NCI-H2081 (cell line): ENCODE data around the gene MPHOSPH9.
A peak's percentile ranks its signal among the peaks of the same experiment; 100 is the strongest.
"Not testable (repeated sequence)": the region's sequence is repeated elsewhere in the genome, so short reads cannot be mapped to it uniquely, and the experiment has no call there.

Experiments used
- DNase-seq, 2 experiments: peaks; one replicate each; lab custom pipeline; 2025; lab: John Stamatoyannopoulos, UW

Gene MPHOSPH9

DNA sequence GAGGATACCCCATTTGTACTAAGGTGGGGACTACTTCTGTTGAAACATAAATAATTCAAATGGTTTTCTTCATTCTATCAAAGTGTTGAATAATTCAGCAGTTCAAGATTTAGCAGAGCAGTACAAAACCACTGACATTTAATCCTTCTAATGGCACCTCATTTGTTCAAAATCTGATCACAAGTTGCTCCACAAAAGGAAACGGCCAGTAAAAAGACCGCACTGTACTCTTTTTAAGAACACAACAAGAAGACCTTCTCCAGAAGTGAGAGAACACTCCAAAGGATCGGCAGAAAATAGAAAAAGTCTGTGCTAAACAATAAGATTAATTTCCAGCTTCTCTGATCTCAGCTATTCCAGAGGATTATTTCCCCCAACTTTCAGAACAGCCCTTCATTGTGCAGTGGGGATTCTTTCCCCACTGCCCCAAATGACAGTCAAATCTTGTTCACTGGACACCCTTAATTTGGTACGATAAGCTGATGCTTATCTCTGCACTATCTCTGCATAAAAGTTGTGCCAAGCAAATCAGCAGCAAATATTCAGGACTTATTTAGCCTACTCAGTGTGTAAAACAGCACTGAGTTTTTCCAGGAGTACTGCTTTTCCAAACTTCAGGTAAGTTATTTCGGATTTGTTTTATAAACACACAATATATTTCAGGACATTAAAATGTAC lies 5.2 kb downstream of the MPHOSPH9 start:
- no peak for DNase-seq

- no peak for DNase-seq
These were observed 7.5 kb downstream of the MPHOSPH9 start for GRCh38 chr12:123225443-123225842.

GRCh38 chr12:123223241-123223668 lies 9.7 kb downstream of the MPHOSPH9 start:
- no peak for DNase-seq

DNA sequence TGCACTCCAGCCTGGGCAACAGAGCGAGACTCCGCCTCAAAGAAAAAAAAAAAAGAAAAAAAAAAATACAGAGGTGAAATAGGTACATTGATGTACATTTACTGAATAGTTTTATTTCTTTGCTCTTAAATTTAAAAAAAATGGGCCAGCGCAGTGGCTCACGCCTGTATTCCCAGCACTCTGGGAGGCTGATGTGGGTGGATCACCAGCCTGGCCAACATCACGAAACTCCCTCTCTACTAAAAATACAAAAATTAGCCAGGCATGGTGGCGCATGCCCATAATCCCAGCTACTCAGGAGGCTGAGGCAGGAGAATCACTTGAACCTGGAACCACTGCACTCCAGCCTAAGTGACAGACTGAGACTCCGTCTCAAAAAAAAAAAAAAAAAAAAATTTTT lies 25.1 kb downstream of the MPHOSPH9 start:
- not testable (repeated sequence) for DNase-seq

- not testable (repeated sequence) for DNase-seq
These were observed 26.1 kb downstream of the MPHOSPH9 start for GRCh38 chr12:123206794-123207193.

DNA sequence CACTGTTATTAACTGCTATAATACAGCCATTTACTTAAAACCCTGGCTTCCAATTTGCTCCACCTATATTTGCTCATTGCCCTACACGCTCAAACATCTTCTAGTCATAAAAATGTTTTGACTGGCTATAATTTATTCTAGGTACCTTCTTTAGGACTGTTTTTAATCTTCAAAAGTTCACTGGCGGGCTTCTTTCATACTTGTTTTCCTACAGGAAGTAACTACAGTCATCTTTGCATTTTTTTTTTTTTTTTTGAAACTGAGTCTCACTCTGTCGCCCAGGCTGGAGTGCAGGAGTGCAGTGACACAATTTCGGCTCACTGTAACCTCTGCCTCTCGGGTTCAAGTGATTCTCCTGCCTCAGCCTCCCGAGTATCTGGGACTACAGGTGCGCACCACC lies 32.5 kb downstream of the MPHOSPH9 start:
- DNase-seq, result no peak

DNA sequence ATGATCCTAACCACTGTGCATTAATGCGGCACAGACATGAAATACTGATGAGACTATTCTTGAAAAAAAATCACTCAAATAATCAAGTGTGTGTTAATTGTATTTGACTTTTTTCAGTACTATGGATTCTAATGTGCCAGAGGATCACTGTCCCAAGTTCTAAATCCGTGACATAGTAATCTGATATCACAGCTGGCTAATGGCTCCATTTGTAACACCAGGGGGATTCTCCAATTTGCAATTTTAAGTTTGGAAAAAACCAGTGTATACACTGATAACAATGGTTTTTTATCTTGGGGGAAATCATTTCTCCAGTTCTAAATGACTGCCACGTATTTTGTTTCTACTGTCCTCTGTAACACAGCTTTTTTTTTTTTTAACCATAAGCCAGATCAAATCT lies 33.0 kb downstream of the MPHOSPH9 start:
- DNase-seq, result peak in 1 of 2 experiments; percentile 11

DNA sequence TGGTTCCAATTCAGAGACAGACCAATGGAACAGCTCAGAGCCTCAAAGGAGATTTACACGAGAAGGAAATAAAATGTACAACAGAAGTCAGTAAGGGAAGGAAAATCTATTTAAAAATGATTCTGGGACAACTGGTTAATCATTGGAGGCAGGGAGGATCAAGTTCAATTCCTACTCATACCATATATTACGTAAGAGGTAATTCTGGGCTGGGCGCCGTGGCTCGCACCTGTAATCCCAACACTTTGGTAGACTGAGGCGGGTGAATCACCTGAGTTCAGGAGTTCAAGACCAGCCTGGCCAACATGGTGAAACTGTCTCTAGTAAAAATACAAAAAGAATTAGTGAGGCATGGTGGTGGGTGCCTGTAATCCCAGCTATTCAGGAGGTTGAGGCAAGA lies 45.3 kb downstream of the MPHOSPH9 start:
- DNase-seq, result no peak

- DNase-seq, result no peak
These were observed 52.8 kb downstream of the MPHOSPH9 start for GRCh38 chr12:123180171-123180570.

GRCh38 chr12:123171967-123172366 lies 61.0 kb downstream of the MPHOSPH9 start:
- DNase-seq, result no peak

DNA sequence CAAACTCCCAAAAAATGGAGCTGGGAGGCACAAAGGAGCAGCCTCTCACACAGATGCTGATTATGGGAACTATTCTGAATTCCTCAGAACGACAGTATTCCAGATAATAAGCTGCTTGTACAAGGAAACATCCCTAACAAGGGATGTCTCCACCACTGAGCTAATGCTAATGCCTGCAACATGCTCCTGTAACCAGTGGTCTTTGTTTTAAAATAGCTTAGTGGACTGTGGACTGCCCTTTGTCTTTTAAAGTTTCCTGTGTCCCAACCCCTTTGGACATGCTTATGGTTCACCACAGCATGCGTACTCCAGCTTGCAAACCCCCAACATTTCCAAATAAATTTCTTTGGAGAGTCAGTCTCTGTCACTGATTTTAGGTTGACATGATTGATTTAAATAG lies 65.6 kb downstream of the MPHOSPH9 start:
- DNase-seq, result no peak

- DNase-seq, result no peak
These were observed 67.4 kb downstream of the MPHOSPH9 start for GRCh38 chr12:123165537-123165936.

DNA sequence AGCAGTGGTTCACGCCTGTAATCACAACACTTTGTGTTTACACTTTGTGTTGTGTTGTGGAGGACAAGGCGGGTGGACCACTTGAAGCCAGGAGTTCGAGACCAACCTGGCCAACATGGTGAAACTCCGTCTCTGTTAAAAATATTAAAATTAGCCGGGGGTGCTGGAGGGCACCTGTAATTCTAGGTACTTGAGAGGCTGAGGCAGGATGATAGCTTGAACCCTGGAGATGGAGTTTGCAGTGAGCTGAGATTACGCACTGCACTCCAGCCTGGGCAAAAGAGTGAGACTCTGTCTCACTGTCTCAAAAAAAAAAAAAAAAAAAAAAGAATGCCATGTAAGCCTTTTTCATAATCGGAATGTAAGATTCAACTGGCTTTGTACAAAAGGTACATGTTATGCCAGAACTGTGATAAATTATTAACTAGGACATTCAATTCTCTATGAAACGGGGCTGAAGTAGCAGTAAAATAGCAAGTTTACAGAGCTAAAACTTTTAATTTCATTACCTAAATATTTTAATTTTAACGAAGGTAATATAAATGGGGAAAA lies 68.2 kb downstream of the MPHOSPH9 start:
- DNase-seq, result no peak

- DNase-seq, result no peak
These were observed 68.7 kb downstream of the MPHOSPH9 start for GRCh38 chr12:123164222-123164621.

DNA sequence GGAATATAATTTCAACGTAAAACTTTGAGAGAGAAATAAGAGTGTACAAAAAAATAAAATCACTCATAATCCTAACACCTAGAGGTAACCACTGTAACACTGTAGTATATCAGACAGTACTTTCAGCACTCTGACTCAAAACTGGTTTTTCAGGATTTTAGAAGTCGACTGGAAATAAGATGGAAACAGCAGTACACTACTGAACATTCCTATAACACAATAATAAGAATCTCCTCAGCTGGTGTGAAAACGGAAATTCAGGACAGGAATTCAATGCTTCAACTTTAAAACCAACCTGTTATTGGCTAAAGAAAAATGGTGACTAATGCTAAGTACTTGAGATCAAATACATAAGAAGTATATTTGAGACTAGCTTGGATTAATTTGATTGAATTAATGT lies 69.7 kb downstream of the MPHOSPH9 start:
- DNase-seq, result no peak

DNA sequence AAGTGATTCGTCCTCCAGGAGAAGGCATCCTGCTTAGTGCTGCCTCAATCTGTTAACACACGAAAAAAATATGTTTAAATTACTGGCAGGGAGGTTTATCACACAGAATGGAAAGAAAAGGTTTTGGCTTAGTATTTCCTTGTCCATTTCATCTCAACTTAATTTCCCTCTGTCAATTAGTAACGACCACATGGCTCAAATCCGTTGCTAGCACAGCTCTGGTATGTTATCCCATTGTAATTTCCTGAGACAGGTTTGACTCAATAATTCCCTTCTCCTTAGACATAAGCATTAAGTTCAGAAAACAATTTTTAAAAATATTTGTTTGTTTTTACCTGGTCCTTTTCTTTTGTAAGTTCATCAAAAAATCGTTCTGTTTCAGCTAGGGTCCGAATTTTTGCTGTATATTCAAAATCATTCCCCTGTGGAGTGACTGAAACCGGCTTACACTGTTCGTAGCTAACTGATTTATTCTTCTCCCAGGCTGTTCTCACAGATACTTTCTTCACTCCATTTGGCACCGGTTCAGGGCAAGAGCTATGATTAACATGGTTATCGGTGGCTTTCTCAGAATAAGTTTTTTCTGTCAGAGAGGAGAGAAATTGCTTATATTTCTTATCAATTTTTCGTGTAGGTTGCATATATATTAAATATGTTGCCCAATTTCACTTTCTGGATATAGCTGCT lies 72.0 kb downstream of the MPHOSPH9 start:
- DNase-seq, result no peak

DNA sequence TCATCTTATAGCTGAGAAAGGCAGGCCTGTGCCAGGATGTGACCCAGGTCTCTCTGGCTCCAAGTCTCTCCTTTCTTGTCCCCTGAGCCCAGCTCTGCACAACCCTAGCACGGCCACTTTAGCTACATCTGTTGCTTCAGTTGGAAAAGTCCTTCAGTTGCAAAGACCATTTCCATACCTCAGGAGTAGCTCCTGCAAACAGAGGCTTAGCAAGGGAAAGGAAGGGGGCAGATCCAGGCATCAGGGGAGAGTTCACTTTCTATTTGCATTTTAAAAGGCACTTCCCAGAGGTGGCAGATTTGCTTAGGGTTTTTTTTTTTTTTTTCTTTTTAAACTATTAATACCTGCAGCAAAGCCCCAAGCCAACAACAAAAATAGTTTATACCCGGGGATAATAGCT lies 79.0 kb downstream of the MPHOSPH9 start:
- DNase-seq, result no peak

GRCh38 chr12:123152833-123153232 lies 80.1 kb downstream of the MPHOSPH9 start:
- DNase-seq, result no peak

DNA sequence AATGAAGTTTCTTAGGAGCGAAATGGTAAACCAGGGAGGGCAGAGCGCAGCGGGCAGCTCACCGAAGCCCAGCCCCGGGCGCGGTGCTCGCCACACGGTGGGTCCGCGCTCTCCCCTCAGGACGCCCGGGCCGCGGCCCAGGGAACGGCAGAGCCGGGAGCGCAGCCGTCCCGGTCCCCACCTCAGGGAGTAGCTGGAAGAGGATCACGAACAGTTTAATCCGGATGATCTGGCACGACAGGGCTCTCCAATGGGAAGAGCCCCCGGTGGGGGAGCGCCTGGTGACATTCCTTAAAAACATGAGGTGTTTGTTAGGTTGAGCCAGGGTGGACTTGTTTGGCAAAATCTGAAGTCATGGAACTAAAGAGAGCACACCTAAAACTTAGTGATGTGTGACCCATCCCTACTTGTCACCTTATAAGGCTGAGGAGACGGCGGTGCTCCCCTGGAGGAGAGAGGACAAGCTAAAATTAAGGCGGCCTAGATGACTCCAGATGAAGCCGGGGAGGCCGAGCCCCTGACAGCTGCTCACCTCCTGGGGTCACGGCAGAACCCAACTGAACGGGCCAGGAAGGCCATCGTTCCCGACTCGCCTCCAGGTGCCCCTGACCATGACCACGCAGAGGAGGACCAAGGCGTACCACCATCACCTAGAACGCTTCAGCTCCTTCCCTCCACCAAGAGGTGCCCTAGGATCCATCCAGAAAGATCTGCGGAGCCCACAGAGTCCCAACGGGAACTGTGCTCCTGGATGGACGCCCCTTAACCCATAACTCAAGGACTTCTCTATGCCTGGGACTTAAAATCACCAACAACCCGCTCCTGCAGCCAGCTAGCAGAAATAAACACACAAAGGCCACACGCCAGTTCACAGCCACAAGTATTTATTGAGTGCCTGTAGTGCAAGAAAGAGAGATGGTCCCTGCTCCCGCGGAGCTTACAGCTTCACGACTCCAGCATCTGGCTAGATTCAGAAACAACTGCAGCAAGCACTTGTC lies 81.2 kb downstream of the MPHOSPH9 start:
- no peak for DNase-seq

DNA sequence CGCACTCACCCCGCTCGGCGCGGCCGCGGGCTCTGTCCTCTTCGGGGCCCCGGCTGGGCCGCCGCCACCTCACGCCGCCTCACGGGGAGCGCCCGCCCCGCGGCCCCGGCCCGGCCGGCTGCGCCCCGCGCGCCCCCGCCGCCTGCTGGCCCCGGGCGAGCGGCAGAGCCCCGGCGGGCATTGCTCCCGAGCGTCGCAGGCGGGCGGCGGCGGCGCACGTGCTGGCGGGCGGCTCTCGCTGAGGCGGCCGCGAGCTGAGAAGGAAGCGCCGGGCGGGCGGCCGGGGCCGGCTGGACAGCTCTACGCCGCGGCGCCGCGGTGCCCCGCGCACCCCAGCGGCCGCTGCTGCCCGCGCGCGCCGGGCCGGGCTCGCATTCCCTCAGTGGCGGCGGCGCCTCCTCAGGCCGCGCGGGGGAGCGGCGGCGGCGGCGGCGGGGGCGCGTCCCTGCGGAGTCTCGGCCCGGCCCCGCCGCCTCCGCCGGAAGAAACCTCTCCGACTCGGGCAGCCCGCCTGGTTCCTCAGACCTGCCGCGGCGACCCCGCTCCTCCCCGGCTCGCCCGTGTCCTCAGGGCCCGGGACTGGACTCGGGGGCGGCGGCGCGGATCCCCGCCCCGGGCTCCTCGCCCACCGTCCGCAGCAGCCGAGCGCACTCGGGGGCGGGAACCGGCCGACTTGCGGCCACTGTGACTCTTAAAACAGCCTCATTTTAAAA lies 82.0 kb downstream of the MPHOSPH9 start, which contains the start of gene PITPNM2:
Gene PITPNM2, minus strand, starts transcription at position 347 of the 713 bp plus-strand sequence. CDS start 116,500 bp downstream, outside the sequence.
- DNase-seq, result peak; percentile 31 to 50

- DNase-seq, result no peak
These were observed 82.6 kb downstream of the MPHOSPH9 start for GRCh38 chr12:123150275-123150743.
